DOHH2 (cell line): ENCODE results near the gene BCAR1.

Source experiments
- CTCF ChIP-seq: fragments of 200-600 bp; sonication (generic); IDR thresholded peaks from one replicate; pipeline ENCODE4 v1.5.1; 2014; ENCODE audit warnings: antibody characterized with exemption, mild to moderate bottlenecking, low read depth, low read length; ENCODE audit not compliant: poor library complexity, severe bottlenecking
- EZH2phosphoT487 ChIP-seq: fragments of 200-600 bp; sonication (generic); IDR thresholded peaks from 2 replicates; pipeline ENCODE4 v1.6.1; 2017; ENCODE audit warnings: borderline replicate concordance, mild to moderate bottlenecking, antibody characterized with exemption, low read length, moderate library complexity, mixed read lengths

- TF ChIP-seq CTCF, result no peak
- no peak for TF ChIP-seq EZH2phosphoT487
Measured at GRCh38 chr16:75179208-75179607, 72.2 kb downstream of the BCAR1 start.
